CMK (cell line): ENCODE results near the gene ACOX1.

ENCODE experiments used
- DNase-seq: peaks from one replicate; pipeline ENCODE4 v3.0.0-alpha.2; 2010; ENCODE audit warnings: low read depth

The ACOX1 gene

GRCh38 chr17:75978938-75979704 lies at the start of gene ACOX1, which contains the start of gene TEN1:
TSS of gene ACOX1 (minus strand) at chr17:75979166. CDS start at chr17:75979073, 93 bp downstream.
TSS of gene TEN1 (plus strand) at chr17:75979240. CDS start at chr17:75986193, 6,953 bp downstream.
- peak; percentile 93 for DNase-seq

GRCh38 chr17:76027159-76027839 lies 48.3 kb upstream of the ACOX1 start, which contains the start of gene EVPL:
TSS of gene EVPL (minus strand) at chr17:76027306. CDS start at chr17:76027198, 108 bp downstream.
- peak; percentile 41 for DNase-seq

GRCh38 chr17:76026714-76027158 lies 47.8 kb upstream of the ACOX1 start:
- DNase-seq: no peak

- DNase-seq: no peak
Observed at GRCh38 chr17:76025294-76025693, 46.3 kb upstream of the ACOX1 start.

- no peak for DNase-seq
Observed at GRCh38 chr17:76024353-76024752, 45.4 kb upstream of the ACOX1 start.

GRCh38 chr17:76023900-76024237 lies 44.9 kb upstream of the ACOX1 start:
- DNase-seq: no peak

GRCh38 chr17:76022973-76023899 lies 44.3 kb upstream of the ACOX1 start:
- no peak for DNase-seq

GRCh38 chr17:76022285-76022684 lies 43.3 kb upstream of the ACOX1 start:
- no peak for DNase-seq

GRCh38 chr17:76019833-76020467 lies 41.0 kb upstream of the ACOX1 start:
- no peak for DNase-seq

- DNase-seq: no peak
Observed at GRCh38 chr17:76018801-76019200, 39.8 kb upstream of the ACOX1 start.

GRCh38 chr17:76018340-76018680 lies 39.3 kb upstream of the ACOX1 start:
- no peak for DNase-seq

GRCh38 chr17:76017481-76018339 lies 38.7 kb upstream of the ACOX1 start:
- no peak for DNase-seq

- DNase-seq: no peak
Observed at GRCh38 chr17:76014925-76015261, 35.9 kb upstream of the ACOX1 start.

- DNase-seq: peak; percentile 68
Observed at GRCh38 chr17:76014100-76014924, 35.3 kb upstream of the ACOX1 start.

- DNase-seq: no peak
Observed at GRCh38 chr17:76013377-76013932, 34.5 kb upstream of the ACOX1 start.

- DNase-seq: no peak
Observed at GRCh38 chr17:76011951-76012350, 33.0 kb upstream of the ACOX1 start.

- DNase-seq: no peak
Observed at GRCh38 chr17:76009969-76010661, 31.1 kb upstream of the ACOX1 start.

GRCh38 chr17:76009447-76009846 lies 30.5 kb upstream of the ACOX1 start:
- no peak for DNase-seq
